HepG2 (cell line): ENCODE results near the gene TMEM141. TPM values are rescaled to one million over a fixed set of nuclear protein-coding genes. Genes with fewer than 3 reads are reported as not detected.

Experiments used
- ATAC-seq: fragments of 200-7000 bp; cut with Tn5 transposase; 3 replicates; pipeline ENCODE4 v1.9.1; 2020; ENCODE audit warnings: mild to moderate bottlenecking, moderate library complexity
- BruUV-seq: library from RNA; stranded (reverse); fragments of 400-500 nt; replicated peaks from 2 replicates; lab custom pipeline; 2021; lab: Mats Ljungman, UMichigan
- CTCF ChIA-PET: fragments of 300-600 bp; formaldehyde crosslinking; extraction: SDS; loops from one replicate; lab custom pipeline; 2021; ENCODE audit warnings: low total read pairs, inconsistent platforms, low intra/inter-chr PET ratio; lab: Yijun Ruan, JAX
- POLR2A ChIA-PET: fragments of 350-600 bp; sonication (Branson Sonifier 250); formaldehyde crosslinking; loops from one replicate; lab custom pipeline; 2020; ENCODE audit warnings: antibody characterized with exemption, inconsistent platforms; lab: Yijun Ruan, JAX
- DNase-seq: peaks from one replicate; pipeline ENCODE4 v3.0.0-alpha.2; 2015; ENCODE audit warnings: low spot score
- FAIRE-seq: peaks from 3 replicates; lab custom pipeline; 2011; peaks lifted over from hg19 to GRCh38; lab: Jason Lieb, UNC
- H2AFZ ChIP-seq: one replicate; pipeline ENCODE4 v1.6.1; 2011; ENCODE audit warnings: low read length, inconsistent platforms
- H3K27ac ChIP-seq: fragments of 300-600 bp; 3 replicates; pipeline ENCODE4 v1.8.0; 2011; ENCODE audit warnings: mixed run types, mild to moderate bottlenecking, mixed read lengths, low read length, inconsistent platforms; ENCODE audit not compliant: insufficient read depth; ENCODE audit errors: extremely low read length
- H3K27me3 ChIP-seq, 2 experiments: fragments of 200-600 bp in 1 of 2; 2 replicates in 1 of 2; 3 replicates in 1 of 2; pipeline versions ENCODE4 v1.6.0 to v1.8.0; 2011; ENCODE audit warnings: low read length in 2 of 2, mild to moderate bottlenecking in 2 of 2, moderate library complexity in 2 of 2, inconsistent platforms in 1 of 2; ENCODE audit not compliant: insufficient read depth in 2 of 2, control insufficient read depth in 1 of 2
- H3K36me3 ChIP-seq, 2 experiments: fragments of 200-600 bp in 1 of 2; replicated peaks in 1 of 2; 2 replicates in 1 of 2; 3 replicates in 1 of 2; pipeline versions ENCODE4 v1.5.1 to v1.8.0; 2011; ENCODE audit warnings: low read length in 2 of 2, inconsistent platforms in 1 of 2; ENCODE audit not compliant: insufficient read depth in 2 of 2, control insufficient read depth in 1 of 2
- H3K4me1 ChIP-seq: 2 replicates; pipeline ENCODE4 v1.5.1; 2012; ENCODE audit warnings: low read length, inconsistent platforms; ENCODE audit not compliant: insufficient read depth
- H3K4me2 ChIP-seq: 2 replicates; pipeline ENCODE4 v1.6.0; 2011; ENCODE audit warnings: low read depth, low read length, inconsistent platforms
- H3K4me3 ChIP-seq, 3 experiments: fragments of 200-600 bp in 1 of 3; sonication (generic), shearing (Covaris generic) in 1 of 3; replicated peaks in 1 of 3; 2 replicates each; pipeline ENCODE4 v1.5.1; 2011 to 2016; ENCODE audit warnings: low read length in 3 of 3, inconsistent platforms in 2 of 3, low read depth in 2 of 3, mild to moderate bottlenecking in 2 of 3, control low read depth in 1 of 3, mixed read lengths in 1 of 3; ENCODE audit not compliant: insufficient read depth in 1 of 3
- H3K79me2 ChIP-seq: one replicate; pipeline ENCODE4 v1.6.1; 2011; ENCODE audit warnings: low read length, inconsistent platforms; ENCODE audit not compliant: insufficient read depth
- H3K9ac ChIP-seq: 2 replicates; pipeline ENCODE4 v1.6.0; 2011; ENCODE audit warnings: mild to moderate bottlenecking, low read depth, low read length, inconsistent platforms; ENCODE audit not compliant: insufficient read depth
- H3K9me3 ChIP-seq: 2 replicates; pipeline ENCODE4 v1.5.1; 2012; ENCODE audit warnings: mild to moderate bottlenecking, low read length
- H4K20me1 ChIP-seq: 2 replicates; pipeline ENCODE4 v1.6.0; 2011; ENCODE audit warnings: inconsistent platforms, mild to moderate bottlenecking, low read length, moderate library complexity; ENCODE audit not compliant: insufficient read depth
- FOXA3 ChIP-seq: IDR thresholded peaks from 2 replicates; pipeline ENCODE4 v1.6.1; 2016; ENCODE audit warnings: missing genetic modification reagents, missing compliant biosample characterization
- FOXC1 ChIP-seq: sonication (generic); formaldehyde crosslinking; IDR thresholded peaks from 2 replicates; pipeline ENCODE4 v1.8.0; 2022; ENCODE audit warnings: mild to moderate bottlenecking, missing genetic modification reagents, borderline replicate concordance
- GPN1 ChIP-seq: sonication (generic); formaldehyde crosslinking; IDR thresholded peaks from 2 replicates; pipeline ENCODE4 v1.5.1; 2020; ENCODE audit warnings: missing genetic modification reagents, borderline replicate concordance
- NCOA1 ChIP-seq: sonication (generic); formaldehyde crosslinking; IDR thresholded peaks from 2 replicates; pipeline ENCODE4 v1.9.0; 2021; ENCODE audit warnings: missing genetic modification reagents
- RBAK ChIP-seq: sonication (generic); formaldehyde crosslinking; IDR thresholded peaks from 2 replicates; pipeline ENCODE4 v1.5.1; 2020; ENCODE audit warnings: mild to moderate bottlenecking, missing genetic modification reagents
- RFX1 ChIP-seq: fragments of 450-650 bp; IDR thresholded peaks from 2 replicates; pipeline ENCODE4 v1.6.1; 2017
- RFXANK ChIP-seq: IDR thresholded peaks from 2 replicates; pipeline ENCODE4 v1.6.1; 2016
- WIZ ChIP-seq: sonication (generic); formaldehyde crosslinking; IDR thresholded peaks from 2 replicates; pipeline ENCODE4 v1.5.1; 2020; ENCODE audit warnings: mild to moderate bottlenecking, missing genetic modification reagents
- ZBTB7A ChIP-seq: sonication (generic); formaldehyde crosslinking; IDR thresholded peaks from 2 replicates; pipeline ENCODE4 v1.8.0; 2022; ENCODE audit warnings: mild to moderate bottlenecking, missing genetic modification reagents
- ZNF235 ChIP-seq: sonication (generic); formaldehyde crosslinking; IDR thresholded peaks from 2 replicates; pipeline ENCODE4 v1.8.1; 2023; ENCODE audit warnings: mild to moderate bottlenecking, missing genetic modification reagents, borderline replicate concordance
- ZNF557 ChIP-seq: sonication (generic); formaldehyde crosslinking; IDR thresholded peaks from 2 replicates; pipeline ENCODE4 v1.4.0; 2020; ENCODE audit warnings: missing genetic modification reagents
- ZNF713 ChIP-seq: sonication (generic); formaldehyde crosslinking; IDR thresholded peaks from 2 replicates; pipeline ENCODE4 v1.4.0; 2020; ENCODE audit warnings: mild to moderate bottlenecking, missing genetic modification reagents
- ZNF746 ChIP-seq: sonication (generic); formaldehyde crosslinking; IDR thresholded peaks from 2 replicates; pipeline ENCODE4 v1.8.0; 2022; ENCODE audit warnings: mild to moderate bottlenecking, missing genetic modification reagents
- ZNF850 ChIP-seq: sonication (generic); formaldehyde crosslinking; conservative IDR thresholded peaks from 2 replicates; pipeline ENCODE4 v1.9.0; 2021; ENCODE audit warnings: mild to moderate bottlenecking, missing genetic modification reagents
- WGBS: methylation state at CpG from one replicate; pipeline ENCODE4 v1.1.6; 2017; ENCODE audit warnings: low lambda C conversion rate; 5-methylcytosine and 5-hydroxymethylcytosine counted together
- in situ Hi-C: cut with HindIII; loops from 2 replicates; pipeline ENCODE4 v1.10.0; 2017; ENCODE audit warnings: low pct_unique_long_range_greater_than_20kb; ENCODE audit not compliant: extremely low pct_ligation_motif_present
- intact Hi-C: fragments of 100-400 bp; cut with micrococcal nuclease; formaldehyde crosslinking; loops from one replicate; pipeline ENCODE4 v1.10.0; 2022; ENCODE audit not compliant: unreplicated experiment
- polyA plus RNA-seq, 8 experiments: library from polyadenylated mRNA; depleted of rRNA in 3 of 8; stranded (reverse) in 7 of 8; unstranded in 1 of 8; fragments of >200 nt; fragmentation: Illumina TruSeq in 4 of 8; extraction: Trizol in 4 of 8; gene quantifications; 2 replicates each; pipeline versions ENCODE4 v1.2.1 to v1.2.3, GENCODE V29; 2011 to 2016; ENCODE audit warnings: low read depth in 4 of 8, missing spikeins in 1 of 8, mixed read lengths in 1 of 8; ENCODE audit not compliant: insufficient read depth in 1 of 8
- total RNA-seq, 5 experiments: library from RNA; depleted of rRNA; stranded (reverse); fragments of >200 nt; fragmentation: Illumina TruSeq; extraction: Trizol; gene quantifications; 2 replicates each; pipeline ENCODE4 v1.2.3, GENCODE V29; 2016; ENCODE audit warnings: low read depth in 1 of 5
- TF ChIP-seq, protein P1 (sequence below): sonication (generic); formaldehyde crosslinking; IDR thresholded peaks from 2 replicates; pipeline ENCODE4 v1.5.1; 2020; ENCODE audit warnings: missing genetic modification reagents, mild to moderate bottlenecking, borderline replicate concordance

TMEM141 gene
- total and polyA plus RNA-seq, 2 of the 13 experiments (the other 11 are each of a cell fraction or from before 2014, with no cell fraction given) = 81.0 to 202 TPM

DNA sequence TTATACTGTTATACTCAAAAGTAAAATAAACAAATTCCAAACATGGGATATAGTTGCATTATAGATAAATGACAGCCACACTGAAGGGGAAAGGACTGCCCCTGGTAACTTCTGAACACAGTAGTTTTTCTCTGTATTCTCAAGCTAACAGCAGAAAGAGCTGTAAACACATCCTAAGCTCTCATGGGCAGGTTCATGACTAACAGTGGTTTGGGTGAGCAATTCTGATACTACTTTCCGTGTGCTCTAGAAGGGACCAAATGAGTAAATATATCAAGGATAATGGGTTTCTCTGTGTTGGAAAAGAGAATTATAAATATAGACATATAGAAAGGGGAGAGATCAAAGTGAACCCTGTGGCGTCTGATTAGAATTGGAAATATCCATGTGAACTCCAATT is 40.6 kb upstream of the TMEM141 start:
- BruUV-seq = no TSS peak
- POLR2A ChIA-PET = interaction anchor here (0.9 kb wide), 1 partner anchor 22 kb away, joined by 3 read pairs; no protein-coding TSS in a partner anchor
- Histone ChIP-seq H3K27me3 (peaks cover 18 to 60% of the 10 kb centered on the region in 2 experiments; a peak in 4 of 5 replicates), H3K79me2 (no peaks in the 10 kb centered on the region), H3K36me3 (no peaks in the 10 kb centered on the region), H4K20me1 (no peaks in the 10 kb centered on the region), H3K4me1 (peaks cover 12% of the 10 kb centered on the region; the same call in 1 of the 2 replicates), H3K9ac (no peak overlapping the region), H3K9me3 (peaks cover 15% of the 10 kb centered on the region), H2AFZ (no peak overlapping the region), H3K4me2 (no peak overlapping the region), H3K27ac (no peak overlapping the region), H3K4me3 (no peak overlapping the region)
- WGBS = 30% methylated on average over 2 of the region's 2 CpGs
- no peak for ATAC-seq
- no peak for TF ChIP-seq ZNF746
- no peak for TF ChIP-seq GPN1 (CRISPR knock-in tag)
- no peak for TF ChIP-seq ZNF850 (CRISPR knock-in tag)
- TF ChIP-seq FOXC1 (CRISPR knock-in tag) = no peak
- TF ChIP-seq RFX1 = no peak
- no peak for TF ChIP-seq ZNF235
- no peak for TF ChIP-seq ZBTB7A
- TF ChIP-seq ZNF713 = no peak
- TF ChIP-seq NCOA1 (CRISPR knock-in tag) = no peak
- TF ChIP-seq, protein P1, sequence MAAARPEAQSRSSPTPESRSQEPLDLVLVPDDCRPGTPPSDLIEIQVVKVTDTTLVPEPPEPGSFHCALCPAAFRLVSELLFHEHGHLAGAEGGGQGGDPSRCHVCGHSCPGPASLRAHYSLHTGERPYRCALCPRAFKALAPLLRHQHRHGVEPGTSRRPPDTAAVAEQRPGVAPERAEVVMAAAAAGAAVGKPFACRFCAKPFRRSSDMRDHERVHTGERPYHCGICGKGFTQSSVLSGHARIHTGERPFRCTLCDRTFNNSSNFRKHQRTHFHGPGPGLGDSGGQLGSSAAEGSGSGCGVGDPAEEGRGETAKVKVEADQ (CRISPR knock-in tag) = no peak
- TF ChIP-seq WIZ (CRISPR knock-in tag) = no peak
- no peak for TF ChIP-seq ZNF557
- no peak for TF ChIP-seq RFXANK (CRISPR knock-in tag)
- no peak for TF ChIP-seq FOXA3
- no peak for TF ChIP-seq RBAK (CRISPR knock-in tag)
- no peak for DNase-seq
- FAIRE-seq = no peak
- in situ Hi-C loops = no loop called here
- CTCF ChIA-PET = no interaction called here
- intact Hi-C loops = no loop called here
